Astrocyte (in vitro differentiated cells and primary cell): ENCODE results near the gene DAP3.
"Not testable (repeated sequence)": the region's sequence is repeated elsewhere in the genome, so short reads cannot be mapped to it uniquely, and the experiment has no call there.

Experiments
- CTCF ChIP-seq: IDR thresholded peaks from 2 replicates; pipeline ENCODE4 v1.5.1; 2011; ENCODE audit warnings: low read depth, mild to moderate bottlenecking, inconsistent platforms, low read length, moderate library complexity; ENCODE audit not compliant: insufficient read depth
- EZH2 ChIP-seq: IDR thresholded peaks from 2 replicates; pipeline ENCODE4 v1.6.1; 2012; ENCODE audit warnings: mild to moderate bottlenecking, low read length, inconsistent platforms; ENCODE audit not compliant: insufficient read depth

- TF ChIP-seq EZH2, CTCF: not testable (repeated sequence)
Measured at GRCh38 chr1:155763090-155763815, 74.4 kb downstream of the DAP3 start.
